Astrocyte (in vitro differentiated cells and primary cell): ENCODE results near the gene RAC2. TPM values are rescaled to one million over a fixed set of nuclear protein-coding genes. Genes with fewer than 3 reads are reported as not detected.

Experiments
- DNase-seq: peaks from one replicate; pipeline ENCODE4 v3.0.0-alpha.2; 2010; ENCODE audit warnings: low read depth
- FAIRE-seq: peaks from 2 replicates; lab custom pipeline; 2011; peaks lifted over from hg19 to GRCh38; lab: Jason Lieb, UNC
- H2AFZ ChIP-seq: 2 replicates; pipeline ENCODE4 v1.6.0; 2012; ENCODE audit warnings: low read depth, low read length, inconsistent platforms
- H3K27ac ChIP-seq: 2 replicates; pipeline ENCODE4 v1.5.1; 2011; ENCODE audit warnings: low read depth, low read length, inconsistent platforms
- H3K27me3 ChIP-seq: 2 replicates; pipeline ENCODE4 v1.6.0; 2011; ENCODE audit warnings: low read length, inconsistent platforms; ENCODE audit not compliant: insufficient read depth
- H3K36me3 ChIP-seq: 2 replicates; pipeline ENCODE4 v1.5.1; 2011; ENCODE audit warnings: low read length, inconsistent platforms; ENCODE audit not compliant: insufficient read depth
- H3K4me1 ChIP-seq: 2 replicates; pipeline ENCODE4 v1.5.1; 2011; ENCODE audit warnings: low read length, inconsistent platforms; ENCODE audit not compliant: insufficient read depth
- H3K4me2 ChIP-seq: 2 replicates; pipeline ENCODE4 v1.6.0; 2012; ENCODE audit warnings: low read length, inconsistent platforms
- H3K4me3 ChIP-seq: 2 replicates; pipeline ENCODE4 v1.5.1; 2011; ENCODE audit warnings: low read depth, mild to moderate bottlenecking, low read length, inconsistent platforms; ENCODE audit not compliant: insufficient read depth
- H3K79me2 ChIP-seq: 2 replicates; pipeline ENCODE4 v1.6.0; 2012; ENCODE audit warnings: mild to moderate bottlenecking, low read length, inconsistent platforms; ENCODE audit not compliant: insufficient read depth
- H3K9ac ChIP-seq: 2 replicates; pipeline ENCODE4 v1.6.0; 2012; ENCODE audit warnings: mild to moderate bottlenecking, low read length, inconsistent platforms
- H3K9me3 ChIP-seq: 2 replicates; pipeline ENCODE4 v1.5.1; 2012; ENCODE audit warnings: low read depth, mild to moderate bottlenecking, low read length, inconsistent platforms; ENCODE audit not compliant: insufficient read depth
- H4K20me1 ChIP-seq: 2 replicates; pipeline ENCODE4 v1.6.0; 2012; ENCODE audit warnings: low read length, inconsistent platforms; ENCODE audit not compliant: insufficient read depth
- H3K27ac Mint-ChIP-seq: one replicate; pipeline ENCODE4 v1.8.0; 2021; ENCODE audit warnings: mild to moderate bottlenecking, mixed read lengths; ENCODE audit not compliant: unreplicated experiment
- H3K27me3 Mint-ChIP-seq: one replicate; pipeline ENCODE4 v1.8.0; 2021; ENCODE audit warnings: low read depth, mixed read lengths; ENCODE audit not compliant: unreplicated experiment
- H3K36me3 Mint-ChIP-seq: one replicate; pipeline ENCODE4 v1.8.0; 2021; ENCODE audit warnings: low read depth, mixed read lengths; ENCODE audit not compliant: unreplicated experiment
- H3K4me1 Mint-ChIP-seq: one replicate; pipeline ENCODE4 v1.8.0; 2021; ENCODE audit warnings: low read depth, mixed read lengths; ENCODE audit not compliant: unreplicated experiment
- H3K4me3 Mint-ChIP-seq: one replicate; pipeline ENCODE4 v1.8.0; 2021; ENCODE audit warnings: mild to moderate bottlenecking, moderate library complexity, mixed read lengths; ENCODE audit not compliant: unreplicated experiment
- H3K9me3 Mint-ChIP-seq: one replicate; pipeline ENCODE4 v1.8.0; 2021; ENCODE audit warnings: mild to moderate bottlenecking, mixed read lengths; ENCODE audit not compliant: unreplicated experiment
- CTCF ChIP-seq: IDR thresholded peaks from 2 replicates; pipeline ENCODE4 v1.5.1; 2011; ENCODE audit warnings: low read depth, mild to moderate bottlenecking, inconsistent platforms, low read length, moderate library complexity; ENCODE audit not compliant: insufficient read depth
- EZH2 ChIP-seq: IDR thresholded peaks from 2 replicates; pipeline ENCODE4 v1.6.1; 2012; ENCODE audit warnings: mild to moderate bottlenecking, low read length, inconsistent platforms; ENCODE audit not compliant: insufficient read depth
- total RNA-seq: library from RNA; stranded (reverse); gene quantifications from 2 replicates; pipeline ENCODE4 v1.2.1, GENCODE V29; 2021

The RAC2 gene
- total RNA-seq, 1 donor from 2014 or later: 0.61 TPM

GRCh38 chr22:37283393-37283937 lies 39.4 kb upstream of the RAC2 start:
- peaks cover 4% of the 10 kb centered on the region for H3K9me3 ChIP-seq
- H3K9me3 Mint-ChIP-seq: peaks cover 3% of the 10 kb centered on the region
- H3K27ac Mint-ChIP-seq: no peak overlapping the region
- no peak overlapping the region for H2AFZ ChIP-seq
- no peaks in the 10 kb centered on the region for H3K79me2 ChIP-seq
- H3K4me3 ChIP-seq: no peak overlapping the region
- peaks cover 28% of the 10 kb centered on the region for H3K27me3 Mint-ChIP-seq
- no peak overlapping the region for H3K27ac ChIP-seq
- FAIRE-seq (no peak), DNase-seq (no peak)
- H3K4me1 ChIP-seq: peaks cover 10% of the 10 kb centered on the region
- TF ChIP-seq CTCF: peak; percentile 4
- TF ChIP-seq EZH2: no peak
- peaks cover 2% of the 10 kb centered on the region for H3K36me3 Mint-ChIP-seq
- H3K36me3 ChIP-seq: no peaks in the 10 kb centered on the region
- H3K4me2 ChIP-seq: no peak overlapping the region
- no peak overlapping the region for H3K4me3 Mint-ChIP-seq
- peaks cover 7% of the 10 kb centered on the region for H3K4me1 Mint-ChIP-seq
- no peaks in the 10 kb centered on the region for H4K20me1 ChIP-seq
- H3K9ac ChIP-seq: no peak overlapping the region
- peaks cover 8% of the 10 kb centered on the region for H3K27me3 ChIP-seq

- Histone ChIP-seq H3K27ac (no peak within 1 kb of the TSS), H3K9ac (no peak within 1 kb of the TSS), H3K9me3 (peaks cover 4% of the 10 kb centered on the region), H3K27me3 (peaks cover 8% of the 10 kb centered on the region), H2AFZ (no peak within 1 kb of the TSS), H3K4me2 (peak within 1 kb of the TSS; percentile 41), H3K4me3 (no peak within 1 kb of the TSS), H3K4me1 (peaks cover 10% of the 10 kb centered on the region), H4K20me1 (no peaks in the 10 kb centered on the region), H3K79me2 (no peaks in the 10 kb centered on the region), H3K36me3 (no peaks in the 10 kb centered on the region)
- H3K9me3 Mint-ChIP-seq: peaks cover 4% of the 10 kb centered on the region
- H3K4me3 Mint-ChIP-seq: peak within 1 kb of the TSS; percentile 12
- H3K4me1 Mint-ChIP-seq: peaks cover 7% of the 10 kb centered on the region
- no peak for DNase-seq
- TF ChIP-seq EZH2 (no peak), CTCF (no peak)
- peaks cover 2% of the 10 kb centered on the region for H3K36me3 Mint-ChIP-seq
- no peak for FAIRE-seq
- H3K27ac Mint-ChIP-seq: peak within 1 kb of the TSS; percentile 41
- peaks cover 30% of the 10 kb centered on the region for H3K27me3 Mint-ChIP-seq
Measured at GRCh38 chr22:37282385-37282677, 38.3 kb upstream of the RAC2 start, which contains the start of gene CYTH4. Gene CYTH4, plus strand, starts transcription at chr22:37282508. Its CDS starts 62 bp downstream, at chr22:37282570.

GRCh38 chr22:37281646-37282384 lies 37.7 kb upstream of the RAC2 start:
- peaks cover 7% of the 10 kb centered on the region for H3K4me1 Mint-ChIP-seq
- DNase-seq: no peak
- peaks cover 30% of the 10 kb centered on the region for H3K27me3 Mint-ChIP-seq
- Histone ChIP-seq H4K20me1 (no peaks in the 10 kb centered on the region), H3K9me3 (peaks cover 4% of the 10 kb centered on the region), H3K27me3 (peaks cover 8% of the 10 kb centered on the region), H2AFZ (no peak overlapping the region), H3K9ac (no peak overlapping the region), H3K4me2 (peak overlapping the region; percentile 41), H3K4me3 (no peak overlapping the region), H3K36me3 (no peaks in the 10 kb centered on the region), H3K79me2 (no peaks in the 10 kb centered on the region), H3K27ac (no peak overlapping the region), H3K4me1 (peaks cover 10% of the 10 kb centered on the region)
- peak overlapping the region; percentile 41 for H3K27ac Mint-ChIP-seq
- FAIRE-seq: no peak
- H3K36me3 Mint-ChIP-seq: peaks cover 2% of the 10 kb centered on the region
- no peak for TF ChIP-seq EZH2
- no peak for TF ChIP-seq CTCF
- peaks cover 4% of the 10 kb centered on the region for H3K9me3 Mint-ChIP-seq
- peak overlapping the region; percentile 12 for H3K4me3 Mint-ChIP-seq
